ENCODE results near the gene NDFIP2. TPM values are rescaled to one million over a fixed set of nuclear protein-coding genes. Genes with fewer than 3 reads are reported as not detected.

NDFIP2 gene
- total and polyA plus RNA-seq, 10 of the 15 experiments (the other 5 are each of a cell fraction or from before 2014, with no cell fraction given) = 17.9 to 57.2 (median 30.6) TPM

GRCh38 chr13:79593121-79593520 lies 112.2 kb downstream of the NDFIP2 start (continued):
- TF ChIP-seq SKIL (IDR thresholded peaks at IDR 0.05; ENCODE audit: low read depth, poor library complexity, severe bottlenecking) (no peak), E2F8 (IDR thresholded peaks at IDR 0.05; ENCODE audit: low read depth, partially characterized antibody) (no peak)

GRCh38 chr13:79593641-79594275 lies 112.8 kb downstream of the NDFIP2 start:
- Histone ChIP-seq H3K9me3 (replicated peaks; ENCODE audit: control insufficient read depth, insufficient read depth, low read length) (no peaks in the 10 kb centered on the region), H2AFZ (ENCODE audit: control insufficient read depth, low read depth, low read length) (no peak overlapping the region), H3K9ac (ENCODE audit: control insufficient read depth, insufficient read depth, low read length) (no peak overlapping the region), H3K36me3 (ENCODE audit: control insufficient read depth in 2 of 2, insufficient read depth in 2 of 2, low read length in 1 of 2) (no peaks in the 10 kb centered on the region), H3K27ac (ENCODE audit: control insufficient read depth, insufficient read depth) (no peak overlapping the region), H3K4me1 (ENCODE audit: control insufficient read depth, insufficient read depth, low read length) (no peaks in the 10 kb centered on the region), H3K4me2 (ENCODE audit: control insufficient read depth, insufficient read depth) (no peak overlapping the region), H3K79me2 (ENCODE audit: control insufficient read depth, insufficient read depth, low read length) (no peaks in the 10 kb centered on the region), H3K27me3 (replicated peaks in 1 of 2; ENCODE audit: control insufficient read depth in 2 of 2, insufficient read depth in 2 of 2, low read length in 1 of 2) (no peaks in the 10 kb centered on the region), H4K20me1 (ENCODE audit: control insufficient read depth, insufficient read depth) (no peaks in the 10 kb centered on the region), H3K4me3 (no peak overlapping the region)
- ATAC-seq (no peak), FAIRE-seq (no peak), DNase-seq (ENCODE audit: low read depth, low spot score) (no peak)
- RAD21 ChIA-PET (ENCODE audit: unreplicated experiment) = no interaction called here
- SMC1A ChIA-PET (ENCODE audit: uncharacterized antibody, unreplicated experiment) = interaction anchor here (0.6 kb wide), 1 partner anchor 169 kb away, joined by 3 read pairs; no protein-coding TSS in a partner anchor
- BruUV-seq (replicated peaks) = no TSS peak
- intact Hi-C loops (cut with micrococcal nuclease; ENCODE audit: unreplicated experiment) = no loop called here
- POLR2A ChIA-PET = interaction anchor here (0.5 kb wide), 1 partner anchor 447 kb away, joined by 4 read pairs; no protein-coding TSS in a partner anchor
- 53% methylated on average over 2 of the region's 2 CpGs for WGBS (ENCODE audit: insufficient coverage, insufficient replicate concordance, low lambda C conversion rate, missing lambda C conversion rate)
- CTCF ChIA-PET = interaction anchor here (0.6 kb wide), 1 partner anchor 112 kb away, joined by 4 read pairs; no protein-coding TSS in a partner anchor
- in situ Hi-C loops (cut with MboI) = no loop called here
- TF ChIP-seq CBFB (IDR thresholded peaks at IDR 0.05; ENCODE audit: low read depth) (no peak), RCOR1 (conservative IDR thresholded peaks at IDR 0.05; ENCODE audit: low read depth, low read length) (no peak), NFIC (IDR thresholded peaks at IDR 0.05; ENCODE audit: low read depth, low read length) (no peak), WRNIP1 (IDR thresholded peaks at IDR 0.05; ENCODE audit: borderline replicate concordance, low read depth, low read length) (no peak), CREM (IDR thresholded peaks at IDR 0.05; ENCODE audit: low read depth) (no peak), MYB (IDR thresholded peaks at IDR 0.05; ENCODE audit: borderline replicate concordance, low read depth, low read length) (no peak), EP300 (IDR thresholded peaks at IDR 0.05; ENCODE audit: borderline replicate concordance in 1 of 2, control insufficient read depth in 1 of 2, low read depth in 2 of 2, low read length in 2 of 2) (no peak), POU2F2 (IDR thresholded peaks at IDR 0.05; ENCODE audit: borderline replicate concordance, low read depth, low read length) (no peak), POLR2A (IDR thresholded peaks at IDR 0.05; ENCODE audit: low read depth, low read length) (no peak), ZNF217 (IDR thresholded peaks at IDR 0.05) (no peak), SUZ12 (IDR thresholded peaks at IDR 0.05; ENCODE audit: unreplicated experiment) (no peak), IRF5 (IDR thresholded peaks at IDR 0.05; ENCODE audit: borderline replicate concordance) (no peak), PML (IDR thresholded peaks at IDR 0.05; ENCODE audit: low read length) (no peak)
